Adipose tissue (tissue), 3 donors: ENCODE measurements around the gene TMEM53. TPM values are rescaled to one million over a fixed set of nuclear protein-coding genes. Genes with fewer than 3 reads are reported as not detected.

Experiments
- polyA plus RNA-seq, 3 donors: library from polyadenylated mRNA; stranded (reverse); fragments of 200-250 nt; gene quantifications; one replicate each; pipeline ENCODE4 v1.2.3, GENCODE V29; 2013
- donor health status: healthy with polysubstance abuse.
- donor health status: Bipolar disorder and iron deficiency.
- donor health status: healthy.

Gene TMEM53
- polyA plus RNA-seq, 3 donors: 9.0 to 24.6 (median 13.3) TPM

Other genes starting within 250 kb of the TMEM53 start
- 1 to 10 TPM in 2 of 3 donors, under 1 TPM in 1; 0.56 to 5.1 (median 4.4) TPM for gene ARMH1, start 233 bp upstream of the TMEM53 start, polyA plus RNA-seq
- not detected for gene RNU5D-1, start 56.7 kb upstream of the TMEM53 start, polyA plus RNA-seq
- gene KIF2C, start 65.4 kb upstream of the TMEM53 start, polyA plus RNA-seq: under 1 TPM; 0.18 to 0.45 (median 0.45) TPM
- 1,000 to 10,000 TPM; 1,595 to 3,591 (median 2,179) TPM for gene RPS8, start 101.1 kb upstream of the TMEM53 start, polyA plus RNA-seq
- under 1 TPM in 2 of 3 donors, not detected in 1; 0.16 to 0.21 TPM for gene BEST4, start 113.7 kb upstream of the TMEM53 start, polyA plus RNA-seq
- gene PLK3, start 125.9 kb upstream of the TMEM53 start, polyA plus RNA-seq: 10 to 100 TPM in 2 of 3 donors, 1 to 10 TPM in 1; 6.7 to 50.9 (median 39.8) TPM
- under 1 TPM in 2 of 3 donors, not detected in 1; 0.25 to 0.74 TPM for gene DYNLT4, start 132.9 kb upstream of the TMEM53 start, polyA plus RNA-seq
- 10 to 100 TPM in 2 of 3 donors, 1 to 10 TPM in 1; 1.6 to 12.0 (median 10.8) TPM for gene BTBD19, start 134.0 kb upstream of the TMEM53 start, polyA plus RNA-seq
- under 1 TPM; 0.26 to 0.56 (median 0.37) TPM for gene PTCH2, start 168.8 kb upstream of the TMEM53 start, polyA plus RNA-seq